Calu3 (cell line): ENCODE data around the gene TSEN2. TPM values are rescaled to one million over a fixed set of nuclear protein-coding genes. Genes with fewer than 3 reads are reported as not detected.
"Not testable (repeated sequence)": the region's sequence is repeated elsewhere in the genome, so short reads cannot be mapped to it uniquely, and the experiment has no call there.

Experiments
- BruUV-seq: library from RNA; stranded (reverse); fragments of 400-500 nt; replicated peaks from 2 replicates; lab custom pipeline; 2021; lab: Mats Ljungman, UMichigan
- CTCF ChIA-PET: fragments of 300-600 bp; sonication (Branson Sonifier 250); formaldehyde crosslinking; loops from one replicate; lab custom pipeline; 2022; ENCODE audit warnings: antibody characterized with exemption; lab: Charles Lee
- DNase-seq: peaks from one replicate; pipeline ENCODE4 v3.0.0; 2022
- H3K27ac Mint-ChIP-seq: one replicate; pipeline ENCODE4 v1.8.0; 2022; ENCODE audit warnings: mixed read lengths; ENCODE audit not compliant: unreplicated experiment
- H3K27me3 Mint-ChIP-seq: one replicate; pipeline ENCODE4 v1.8.0; 2022; ENCODE audit warnings: mixed read lengths; ENCODE audit not compliant: unreplicated experiment
- H3K36me3 Mint-ChIP-seq: one replicate; pipeline ENCODE4 v1.8.0; 2022; ENCODE audit warnings: mild to moderate bottlenecking, moderate library complexity, mixed read lengths; ENCODE audit not compliant: insufficient read depth, unreplicated experiment
- H3K4me1 Mint-ChIP-seq: one replicate; pipeline ENCODE4 v1.8.0; 2022; ENCODE audit warnings: mild to moderate bottlenecking, low read depth, mixed read lengths; ENCODE audit not compliant: unreplicated experiment
- H3K4me3 Mint-ChIP-seq: one replicate; pipeline ENCODE4 v1.8.0; 2022; ENCODE audit warnings: mild to moderate bottlenecking, low read depth, moderate library complexity, mixed read lengths; ENCODE audit not compliant: unreplicated experiment
- H3K9me3 Mint-ChIP-seq: one replicate; pipeline ENCODE4 v1.8.0; 2022; ENCODE audit warnings: low read depth, mixed read lengths; ENCODE audit not compliant: unreplicated experiment
- CTCF ChIP-seq: fragments of 200-600 bp; IDR thresholded peaks from one replicate; pipeline ENCODE4 v1.8.0; 2022; ENCODE audit warnings: antibody characterized with exemption; ENCODE audit not compliant: unreplicated experiment
- intact Hi-C: fragments of 100-400 bp; cut with micrococcal nuclease; formaldehyde crosslinking; loops from one replicate; pipeline ENCODE4 v1.10.0; 2022; ENCODE audit not compliant: unreplicated experiment
- total RNA-seq: library from RNA; stranded (reverse); gene quantifications from 2 replicates; pipeline ENCODE4 v1.2.3, GENCODE V29; 2022

The TSEN2 gene
- total RNA-seq, 1 experiment from 2014 or later, result 26.7 TPM

DNA sequence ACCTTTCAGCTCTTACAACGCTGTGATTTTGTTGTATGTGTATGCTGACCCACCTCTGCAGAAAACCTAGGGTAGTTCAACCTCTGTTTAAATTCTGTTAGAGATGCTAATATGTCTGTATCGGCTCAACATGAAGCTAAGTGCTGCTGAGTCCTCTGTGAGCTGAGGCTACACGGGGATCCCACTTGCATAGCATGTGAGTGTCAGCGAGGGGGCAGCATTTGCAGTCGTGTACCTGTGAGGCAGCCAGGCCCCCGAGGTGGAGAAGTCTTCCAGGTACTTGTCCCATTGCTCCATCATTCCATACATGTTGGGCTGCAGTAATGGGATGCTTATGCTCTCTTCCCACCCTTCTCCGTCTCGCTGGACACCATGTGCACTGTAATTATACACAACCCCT is 57.3 kb downstream of the TSEN2 start:
- Mint-ChIP-seq H3K27ac (no peak overlapping the region), H3K4me3 (no peak overlapping the region), H3K9me3 (no peaks in the 10 kb centered on the region), H3K36me3 (peaks cover 13% of the 10 kb centered on the region), H3K27me3 (no peaks in the 10 kb centered on the region), H3K4me1 (no peaks in the 10 kb centered on the region)
- DNase-seq, result peak; percentile 22
- no peak for TF ChIP-seq CTCF
- intact Hi-C loops, result no loop called here
- CTCF ChIA-PET, result no interaction called here
- BruUV-seq, result no TSS peak

DNA sequence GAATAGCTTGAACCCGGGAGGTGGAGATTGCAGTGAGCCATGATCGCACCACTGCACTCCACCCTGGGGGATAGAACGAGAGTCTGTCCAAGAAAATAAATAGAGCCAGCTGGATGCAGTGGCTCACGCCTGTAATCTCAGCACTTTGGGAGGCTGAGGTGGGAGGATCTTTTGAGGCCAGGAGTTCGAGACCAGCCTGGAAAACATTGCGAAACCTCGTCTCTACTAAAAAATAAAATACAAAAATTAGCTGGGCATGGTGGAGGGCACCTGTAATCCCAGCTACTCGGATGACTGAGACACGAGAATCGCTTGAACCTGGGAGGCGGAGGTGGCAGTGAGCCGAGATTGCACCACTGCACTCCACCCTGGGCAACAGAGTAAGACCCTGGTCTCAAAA is 59.2 kb downstream of the TSEN2 start:
- not testable (repeated sequence) for H3K27ac Mint-ChIP-seq

GRCh38 chr3:12544652-12545472 is 60.6 kb downstream of the TSEN2 start:
- Mint-ChIP-seq H3K27ac (peak overlapping the region; percentile 75), H3K27me3 (no peaks in the 10 kb centered on the region), H3K4me3 (peak overlapping the region; percentile 60), H3K9me3 (no peaks in the 10 kb centered on the region), H3K36me3 (peaks cover 13% of the 10 kb centered on the region), H3K4me1 (no peaks in the 10 kb centered on the region)
- CTCF ChIA-PET, result interaction anchor here (0.5 to 1.2 kb wide), 4 partner anchors 36 to 1042 kb away, joined by 3 to 5 read pairs (median 4); partner anchors contain the start of gene TSEN2
- intact Hi-C loops, result loop anchor here (2.0 to 5.0 kb wide), 2 partner anchors 60 to 408 kb away; partner anchors contain the start of gene TSEN2
- BruUV-seq, result TSS peak; percentile 86
- TF ChIP-seq CTCF, result no peak
- no peak for DNase-seq

More for the DNA sequence above, 59.2 kb downstream of the TSEN2 start:
- DNase-seq, H3K4me1 Mint-ChIP-seq, H3K27me3 Mint-ChIP-seq, H3K4me3 Mint-ChIP-seq, intact Hi-C loops, BruUV-seq, H3K9me3 Mint-ChIP-seq, CTCF ChIA-PET: not testable (repeated sequence)
- H3K36me3 Mint-ChIP-seq, result peaks cover 13% of the 10 kb centered on the region

DNA sequence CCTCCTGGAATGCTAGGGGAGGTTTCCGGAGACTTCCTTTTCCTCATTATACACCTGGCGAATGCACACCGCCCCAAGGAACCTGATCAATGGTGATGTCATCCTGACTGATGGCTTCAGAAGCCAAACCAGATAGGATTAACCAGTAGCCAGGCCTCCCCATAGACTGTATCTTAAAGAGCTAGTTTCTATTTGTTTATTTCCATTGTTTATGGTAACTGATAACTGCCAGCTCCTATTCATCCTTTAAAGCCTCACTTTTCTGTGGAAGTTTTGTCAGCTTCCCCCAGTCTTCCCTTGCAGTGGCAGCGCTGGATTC is 61.2 kb downstream of the TSEN2 start, which contains the start of gene MKRN2OS:
TSS of gene MKRN2OS (minus strand) at position 27 of the 319 bp plus-strand sequence. CDS start 35 bp downstream, outside the sequence.
- Mint-ChIP-seq H3K9me3 (no peaks in the 10 kb centered on the region), H3K27me3 (no peaks in the 10 kb centered on the region), H3K4me3 (peak within 1 kb of the TSS; percentile 60), H3K27ac (peak within 1 kb of the TSS; percentile 75), H3K36me3 (peaks cover 13% of the 10 kb centered on the region), H3K4me1 (no peaks in the 10 kb centered on the region)
- BruUV-seq, result no TSS peak
- intact Hi-C loops, result loop anchor here (2.0 to 5.0 kb wide), 2 partner anchors 61 to 408 kb away; partner anchors contain the start of gene TSEN2
- CTCF ChIA-PET, result interaction anchor here (0.5 to 1.2 kb wide), 3 partner anchors 36 to 61 kb away, joined by 3 to 5 read pairs (median 5); partner anchors contain the start of gene TSEN2
- DNase-seq, result peak; percentile 78
- TF ChIP-seq CTCF, result no peak
